Activated CD8-positive, alpha-beta T cell treated with anti-CD3 and anti-CD28 coated beads for 36 hours (primary cell): ENCODE data around the gene DCAF8. TPM values are rescaled to one million over a fixed set of nuclear protein-coding genes. Genes with fewer than 3 reads are reported as not detected.

Source experiments
- ATAC-seq: fragments of 200-7000 bp; cut with Tn5 transposase; one replicate; pipeline ENCODE4 v1.10.0; 2021; ENCODE audit warnings: mild to moderate bottlenecking, moderate library complexity
- CTCF ChIA-PET: fragments of 350-600 bp; sonication (Branson Sonifier 250); formaldehyde crosslinking; loops from one replicate; lab custom pipeline; 2021; ENCODE audit warnings: antibody characterized with exemption; lab: Charles Lee
- POLR2A ChIA-PET: fragments of 350-600 bp; sonication (Branson Sonifier 250); formaldehyde crosslinking; loops from one replicate; lab custom pipeline; 2021; ENCODE audit warnings: antibody characterized with exemption; lab: Charles Lee
- DNase-seq: peaks from one replicate; pipeline ENCODE4 v3.0.0-alpha.2; 2020
- H3K27ac Mint-ChIP-seq: one replicate; pipeline ENCODE4 v1.8.0; 2021; ENCODE audit warnings: mild to moderate bottlenecking, mixed read lengths
- H3K27me3 Mint-ChIP-seq: one replicate; pipeline ENCODE4 v1.8.0; 2021; ENCODE audit warnings: mixed read lengths
- H3K36me3 Mint-ChIP-seq: one replicate; pipeline ENCODE4 v1.8.0; 2021; ENCODE audit warnings: low read depth, mixed read lengths
- H3K4me1 Mint-ChIP-seq: one replicate; pipeline ENCODE4 v1.8.0; 2021; ENCODE audit warnings: low read depth, mixed read lengths
- H3K4me3 Mint-ChIP-seq: one replicate; pipeline ENCODE4 v1.8.0; 2021; ENCODE audit warnings: mild to moderate bottlenecking, moderate library complexity, mixed read lengths
- H3K9me3 Mint-ChIP-seq: one replicate; pipeline ENCODE4 v1.8.0; 2021; ENCODE audit warnings: mixed read lengths
- CTCF ChIP-seq: fragments of 200-600 bp; IDR thresholded peaks from one replicate; pipeline ENCODE4 v1.8.0; 2022; ENCODE audit warnings: antibody characterized with exemption, mild to moderate bottlenecking
- intact Hi-C: fragments of 100-400 bp; cut with micrococcal nuclease; formaldehyde crosslinking; loops from one replicate; pipeline ENCODE4 v1.10.0; 2022
- total RNA-seq, 2 experiments: library from RNA; stranded (reverse); gene quantifications; one replicate each; pipeline ENCODE4 v1.2.3, GENCODE V29; 2021

DCAF8 gene
- total RNA-seq, 2 experiments from 2014 or later = 116 TPM

DNA sequence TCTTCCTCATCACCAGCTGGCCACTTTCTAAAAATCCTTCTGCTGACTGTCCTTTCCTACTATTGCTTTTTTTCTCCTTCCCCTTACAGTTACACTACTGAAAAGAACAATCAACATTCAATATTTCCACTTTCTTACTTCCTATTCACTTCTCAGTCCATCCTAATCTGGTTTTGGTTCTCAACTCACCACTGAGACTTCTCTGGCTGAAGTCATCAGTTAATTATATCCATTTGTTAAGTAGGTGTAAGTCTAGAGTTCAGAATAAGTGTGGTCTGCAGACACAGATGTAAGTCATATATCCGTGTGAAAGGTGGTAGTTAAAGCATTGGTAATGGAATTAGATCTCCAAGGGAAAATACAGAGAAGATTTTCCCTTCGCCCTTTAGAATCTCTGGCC lies 35.7 kb downstream of the DCAF8 start:
- no peak overlapping the region for H3K27ac Mint-ChIP-seq
- POLR2A ChIA-PET = interaction anchor here (0.9 kb wide), 1 partner anchor 16 kb away, joined by 3 read pairs; no protein-coding TSS in a partner anchor
- TF ChIP-seq CTCF = no peak
- no peak overlapping the region for H3K4me3 Mint-ChIP-seq
- peaks cover 28% of the 10 kb centered on the region for H3K36me3 Mint-ChIP-seq
- no peaks in the 10 kb centered on the region for H3K4me1 Mint-ChIP-seq
- no peaks in the 10 kb centered on the region for H3K9me3 Mint-ChIP-seq
- H3K27me3 Mint-ChIP-seq = no peaks in the 10 kb centered on the region
- intact Hi-C loops = no loop called here
- CTCF ChIA-PET = interaction anchor here (0.9 to 3.2 kb wide), 7 partner anchors 25 to 220 kb away, joined by 3 to 18 read pairs (median 5); partner anchors contain the start of gene KCNJ9
- ATAC-seq (no peak), DNase-seq (no peak)

DNA sequence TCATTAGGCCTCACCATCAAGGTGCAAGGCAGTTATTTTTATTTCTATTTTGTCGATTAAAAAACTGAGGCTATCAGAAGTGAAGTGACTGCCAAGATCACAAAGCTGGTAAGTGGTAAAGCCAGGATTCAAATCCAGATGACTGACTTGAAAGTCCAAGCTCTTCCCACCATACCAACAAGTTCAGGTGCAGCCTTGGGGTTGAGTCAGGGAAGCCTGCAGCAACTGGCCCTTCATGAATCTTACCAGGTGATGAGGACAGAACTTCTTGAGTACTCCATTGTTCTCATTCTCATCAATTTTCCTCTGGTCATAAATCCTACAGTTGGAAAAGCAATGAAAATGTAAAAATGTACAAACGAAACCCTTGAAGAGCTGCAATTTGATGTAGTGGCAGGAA lies 37.0 kb downstream of the DCAF8 start:
- DNase-seq (no peak), ATAC-seq (no peak)
- no peak overlapping the region for H3K4me3 Mint-ChIP-seq
- no peaks in the 10 kb centered on the region for H3K27me3 Mint-ChIP-seq
- H3K36me3 Mint-ChIP-seq = peaks cover 20% of the 10 kb centered on the region
- POLR2A ChIA-PET = no interaction called here
- no peaks in the 10 kb centered on the region for H3K9me3 Mint-ChIP-seq
- H3K4me1 Mint-ChIP-seq = no peaks in the 10 kb centered on the region
- intact Hi-C loops = no loop called here
- CTCF ChIA-PET = interaction anchor here (0.9 to 1.8 kb wide), 3 partner anchors 27 to 67 kb away, joined by 3 to 5 read pairs (median 5); no protein-coding TSS in a partner anchor
- no peak for TF ChIP-seq CTCF
- no peak overlapping the region for H3K27ac Mint-ChIP-seq

GRCh38 chr1:160224606-160225005 lies 37.7 kb downstream of the DCAF8 start:
- ChIA-PET CTCF (no interaction called here), POLR2A (no interaction called here)
- Mint-ChIP-seq H3K27me3 (no peaks in the 10 kb centered on the region), H3K27ac (no peak overlapping the region), H3K4me3 (no peak overlapping the region), H3K36me3 (peaks cover 19% of the 10 kb centered on the region), H3K4me1 (no peaks in the 10 kb centered on the region), H3K9me3 (no peaks in the 10 kb centered on the region)
- intact Hi-C loops = no loop called here
- TF ChIP-seq CTCF = no peak
- DNase-seq (no peak), ATAC-seq (no peak)

DNA sequence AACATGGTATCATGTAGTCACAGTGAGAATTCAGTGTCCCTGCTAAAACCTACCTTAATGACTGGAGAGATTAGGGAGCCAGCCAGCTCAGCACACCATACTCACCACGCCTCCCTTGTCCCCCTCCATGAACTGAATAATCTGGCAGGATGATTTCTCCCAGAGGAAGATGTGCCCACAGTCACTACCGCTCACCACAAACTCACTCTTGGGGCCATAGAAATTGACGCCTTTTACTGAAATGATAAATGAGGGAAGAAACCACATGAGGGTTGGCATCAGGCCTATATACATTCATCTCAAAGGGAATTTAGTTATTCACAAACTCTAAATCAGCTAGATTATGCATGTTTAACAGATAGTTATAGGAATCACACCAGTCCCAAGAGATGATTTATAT lies 39.8 kb downstream of the DCAF8 start:
- POLR2A ChIA-PET = interaction anchor here (1.8 kb wide), 1 partner anchor 16 kb away, joined by 5 read pairs; no protein-coding TSS in a partner anchor
- H3K4me1 Mint-ChIP-seq = no peaks in the 10 kb centered on the region

More for the DNA sequence above, 39.8 kb downstream of the DCAF8 start:
- no peak for ATAC-seq
- no peak for DNase-seq
- CTCF ChIA-PET = interaction anchor here (1.0 to 3.9 kb wide), 3 partner anchors 29 to 137 kb away, joined by 4 to 20 read pairs (median 13); no protein-coding TSS in a partner anchor
- intact Hi-C loops = no loop called here
- no peak for TF ChIP-seq CTCF
- H3K9me3 Mint-ChIP-seq = no peaks in the 10 kb centered on the region
- no peak overlapping the region for H3K4me3 Mint-ChIP-seq
- H3K27me3 Mint-ChIP-seq = no peaks in the 10 kb centered on the region
- H3K36me3 Mint-ChIP-seq = peaks cover 12% of the 10 kb centered on the region
- no peak overlapping the region for H3K27ac Mint-ChIP-seq
